HL-60 (cell line): Measurements from ENCODE around the gene WAC.

Experiments used
- DNase-seq, 2 experiments: peaks; one replicate each; pipeline ENCODE4 v3.0.0-alpha.2; 2010 to 2020; ENCODE audit warnings: low read depth in 1 of 2, low spot score in 1 of 2
- H3K27ac ChIP-seq: fragments of 250-450 bp; sonication (Bioruptor Pico); replicated peaks from 2 replicates; pipeline ENCODE4 v1.5.1; 2020; ENCODE audit warnings: mild to moderate bottlenecking, moderate library complexity
- H3K27me3 ChIP-seq: fragments of 250-450 bp; sonication (Bioruptor Pico); 2 replicates; pipeline ENCODE4 v1.5.1; 2021; ENCODE audit warnings: mild to moderate bottlenecking, moderate library complexity; ENCODE audit not compliant: insufficient read depth, poor library complexity, severe bottlenecking
- H3K4me3 ChIP-seq: replicated peaks from 2 replicates; pipeline ENCODE4 v1.5.1; 2011; ENCODE audit warnings: mild to moderate bottlenecking, control low read depth, low read length; ENCODE audit not compliant: insufficient read depth
- CTCF ChIP-seq: IDR thresholded peaks from one replicate; pipeline ENCODE4 v1.5.1; 2011; ENCODE audit warnings: low read length, control low read depth, inconsistent platforms; ENCODE audit not compliant: insufficient read depth
- GABPA ChIP-seq: IDR thresholded peaks from 2 replicates; pipeline ENCODE4 v1.6.1; 2012; ENCODE audit warnings: low read depth
- POLR2AphosphoS5 ChIP-seq: IDR thresholded peaks from 2 replicates; pipeline ENCODE4 v1.6.1; 2012; ENCODE audit warnings: low read depth
- REST ChIP-seq: IDR thresholded peaks from 2 replicates; pipeline ENCODE4 v1.6.1; 2012; ENCODE audit warnings: low read depth; ENCODE audit not compliant: insufficient replicate concordance
- SPI1 ChIP-seq: IDR thresholded peaks from 2 replicates; pipeline ENCODE4 v1.6.1; 2012; ENCODE audit warnings: low read depth, mild to moderate bottlenecking, borderline replicate concordance

WAC gene

GRCh38 chr10:28616514-28616913 is 83.6 kb downstream of the WAC start:
- H3K27ac ChIP-seq: no peak overlapping the region
- no peak for DNase-seq

GRCh38 chr10:28619455-28619854 is 86.5 kb downstream of the WAC start:
- no peak overlapping the region for H3K27ac ChIP-seq
- no peak overlapping the region for H3K4me3 ChIP-seq
- no peaks in the 10 kb centered on the region for H3K27me3 ChIP-seq
- TF ChIP-seq SPI1: peak; percentile 59
- TF ChIP-seq GABPA: no peak
- peak in 1 of 2 experiments; percentile 9 for DNase-seq

More at GRCh38 chr10:28616514-28616913, 83.6 kb downstream of the WAC start:
- Histone ChIP-seq H3K4me3 (no peak overlapping the region), H3K27me3 (no peaks in the 10 kb centered on the region)
- no peak for TF ChIP-seq GABPA
- no peak for TF ChIP-seq CTCF
- no peak for TF ChIP-seq POLR2AphosphoS5
- no peak for TF ChIP-seq REST
- no peak for TF ChIP-seq SPI1

- H3K4me3 ChIP-seq: no peak overlapping the region
- no peak for TF ChIP-seq POLR2AphosphoS5
- TF ChIP-seq REST: no peak
- TF ChIP-seq SPI1: no peak
- no peak for TF ChIP-seq CTCF
- no peak for TF ChIP-seq GABPA
- DNase-seq: peak in 1 of 2 experiments; percentile 54
Measured at GRCh38 chr10:28620251-28620650, 87.3 kb downstream of the WAC start.

DNA sequence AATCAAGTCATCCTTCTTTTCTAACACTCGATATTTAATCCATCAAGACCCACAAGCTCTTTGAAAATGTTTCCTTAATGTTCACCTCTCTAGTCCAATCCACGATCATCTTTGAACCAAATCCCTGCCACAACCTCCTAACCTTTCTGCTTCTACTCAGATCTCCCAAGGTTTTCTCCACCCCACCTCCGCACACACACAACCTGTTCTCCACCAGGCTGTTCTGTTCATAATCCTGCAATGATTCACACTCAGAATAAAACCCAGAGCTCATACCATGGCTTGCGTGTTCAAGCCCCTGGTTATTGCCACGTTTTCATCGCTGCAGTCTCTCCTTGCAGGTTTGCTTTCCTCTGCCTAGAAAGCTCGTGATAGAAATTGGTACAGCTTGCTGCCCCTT is 90.6 kb downstream of the WAC start:
- Histone ChIP-seq H3K4me3 (no peak overlapping the region), H3K27ac (no peak overlapping the region), H3K27me3 (no peaks in the 10 kb centered on the region)
- no peak for TF ChIP-seq CTCF
- no peak for TF ChIP-seq REST
- no peak for TF ChIP-seq GABPA
- TF ChIP-seq POLR2AphosphoS5: no peak
- no peak for TF ChIP-seq SPI1
- DNase-seq: no peak

More at GRCh38 chr10:28620251-28620650, 87.3 kb downstream of the WAC start:
- no peaks in the 10 kb centered on the region for H3K27me3 ChIP-seq
- H3K27ac ChIP-seq: no peak overlapping the region
